ENCODE results near the gene SLC9B1.

Gene SLC9B1

GRCh38 chr4:103019308-103020124 is at the start of gene SLC9B1:
Gene SLC9B1 (minus strand): TSS chr4:103019705. CDS start chr4:102991711, 27,994 bp downstream.
- peak; percentile 88 to 94 (median 89) for DNase-seq (ENCODE audit: low read depth in 3 of 3)

GRCh38 chr4:103067841-103068547 is 48.5 kb upstream of the SLC9B1 start:
- DNase-seq (ENCODE audit: low read depth in 3 of 3): no peak

GRCh38 chr4:103060453-103061148 is 41.1 kb upstream of the SLC9B1 start:
- DNase-seq (ENCODE audit: low read depth in 3 of 3): no peak

GRCh38 chr4:103054030-103054429 is 34.5 kb upstream of the SLC9B1 start:
- DNase-seq (ENCODE audit: low read depth in 3 of 3): no peak

- DNase-seq (ENCODE audit: low read depth in 3 of 3): no peak
Measured at GRCh38 chr4:103052779-103053178, 33.3 kb upstream of the SLC9B1 start.

- DNase-seq (ENCODE audit: low read depth in 3 of 3): no peak
Measured at GRCh38 chr4:103052145-103052544, 32.6 kb upstream of the SLC9B1 start.

- DNase-seq (ENCODE audit: low read depth in 3 of 3): no peak
Measured at GRCh38 chr4:103050736-103051436, 31.4 kb upstream of the SLC9B1 start.

GRCh38 chr4:103046416-103047290 is 27.1 kb upstream of the SLC9B1 start:
- DNase-seq (ENCODE audit: low read depth in 3 of 3): no peak

- DNase-seq (ENCODE audit: low read depth in 3 of 3): no peak
Measured at GRCh38 chr4:103044183-103044582, 24.7 kb upstream of the SLC9B1 start.

- no peak for DNase-seq (ENCODE audit: low read depth in 3 of 3)
Measured at GRCh38 chr4:103036169-103036568, 16.7 kb upstream of the SLC9B1 start.

- no peak for DNase-seq (ENCODE audit: low read depth in 3 of 3)
Measured at GRCh38 chr4:103032574-103032973, 13.1 kb upstream of the SLC9B1 start.

- no peak for DNase-seq (ENCODE audit: low read depth in 3 of 3)
Measured at GRCh38 chr4:103030791-103031190, 11.3 kb upstream of the SLC9B1 start.

- DNase-seq (ENCODE audit: low read depth in 3 of 3): no peak
Measured at GRCh38 chr4:103029300-103029699, 9.8 kb upstream of the SLC9B1 start.

- no peak for DNase-seq (ENCODE audit: low read depth in 3 of 3)
Measured at GRCh38 chr4:103026868-103027267, 7.4 kb upstream of the SLC9B1 start.

- DNase-seq (ENCODE audit: low read depth in 3 of 3): no peak
Measured at GRCh38 chr4:103024996-103025395, 5.5 kb upstream of the SLC9B1 start.

GRCh38 chr4:103021120-103021519 is 1.6 kb upstream of the SLC9B1 start:
- no peak for DNase-seq (ENCODE audit: low read depth in 3 of 3)

GRCh38 chr4:103018391-103019307 is 856 bp downstream of the SLC9B1 start:
- DNase-seq (ENCODE audit: low read depth in 3 of 3): no peak

- no peak for DNase-seq (ENCODE audit: low read depth in 3 of 3)
Measured at GRCh38 chr4:103012551-103012950, 7.0 kb downstream of the SLC9B1 start.

GRCh38 chr4:103012060-103012459 is 7.4 kb downstream of the SLC9B1 start:
- DNase-seq (ENCODE audit: low read depth in 3 of 3): no peak
